Measurements from ENCODE around the gene ETFA. TPM values are rescaled to one million over a fixed set of nuclear protein-coding genes. Genes with fewer than 3 reads are reported as not detected.

Gene ETFA
- polyA plus RNA-seq, 3 donors from 2014 or later: 146 to 157 (median 157) TPM

DNA sequence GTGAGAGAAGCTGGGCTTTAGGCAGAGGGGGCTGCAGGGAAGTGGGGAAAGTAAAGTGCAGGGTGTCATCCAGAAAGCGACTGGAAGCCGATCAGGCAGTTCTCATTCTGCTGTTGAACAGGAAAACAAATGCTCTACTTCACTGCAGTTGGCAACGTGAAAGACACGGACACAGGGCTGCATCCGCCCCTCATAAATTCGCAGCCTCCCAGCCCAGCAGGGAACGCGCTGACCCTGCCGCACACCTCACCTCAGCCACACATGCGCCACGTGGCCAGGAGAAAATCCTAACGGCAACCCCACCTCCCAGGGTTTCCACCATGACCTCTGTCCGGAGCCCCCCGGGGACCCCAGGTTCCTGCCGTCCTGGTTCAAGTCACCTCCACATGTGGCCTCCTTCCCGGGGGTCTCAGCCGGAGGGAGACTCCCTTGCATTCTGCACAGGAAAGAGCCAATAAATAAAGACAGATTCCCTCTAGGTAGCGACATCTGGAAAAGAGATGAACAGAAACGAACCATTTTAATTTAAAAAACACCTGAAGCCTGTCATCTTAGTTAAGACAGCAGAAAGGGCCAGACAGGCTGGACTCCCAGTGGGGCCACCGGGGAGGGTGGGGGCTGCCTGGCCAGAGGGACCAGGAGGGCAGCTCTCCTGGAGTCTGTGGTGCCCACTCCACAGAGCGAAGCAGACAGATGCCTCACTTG is 132.8 kb downstream of the ETFA start:
- no peaks in the 10 kb centered on the region for H3K9me3 Mint-ChIP-seq
- no peaks in the 10 kb centered on the region for H3K36me3 Mint-ChIP-seq
- no peak overlapping the region for H3K4me3 Mint-ChIP-seq
- H3K27me3 Mint-ChIP-seq (ENCODE audit: low read depth in 3 of 3): peaks cover 0 to 13% (median 8%) of the 10 kb centered on the region in 3 donors
- no peak overlapping the region for H3K27ac Mint-ChIP-seq
- H3K4me1 Mint-ChIP-seq: no peaks in the 10 kb centered on the region
- DNase-seq: no peak

DNA sequence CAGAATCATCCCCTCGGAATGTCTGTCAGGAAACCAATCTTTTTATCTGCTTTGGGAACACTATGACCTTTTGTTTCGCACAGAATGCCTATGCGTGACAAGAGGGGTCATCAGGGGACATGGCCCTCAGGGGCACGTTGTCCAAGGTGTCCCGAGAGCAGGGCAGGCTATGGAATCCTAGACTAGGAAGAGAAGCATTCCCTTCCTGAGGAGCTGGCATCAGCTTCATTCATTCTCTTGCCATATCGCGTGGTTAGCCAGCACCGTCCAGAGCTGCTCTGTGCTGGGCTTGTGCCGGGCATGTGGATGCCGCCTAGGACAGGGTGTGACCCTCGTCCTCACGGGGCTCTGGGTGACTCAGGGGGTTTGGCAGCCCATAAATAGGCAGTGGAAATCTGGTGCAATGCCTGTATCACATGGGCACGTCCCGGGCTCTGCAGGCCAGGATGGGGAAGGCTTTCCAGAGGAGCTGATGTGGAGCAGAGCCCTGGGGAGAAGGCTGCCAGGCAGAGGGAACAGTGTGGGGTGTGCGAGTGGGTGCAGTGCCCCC is 133.7 kb downstream of the ETFA start:
- no peaks in the 10 kb centered on the region for H3K4me1 Mint-ChIP-seq

DNA sequence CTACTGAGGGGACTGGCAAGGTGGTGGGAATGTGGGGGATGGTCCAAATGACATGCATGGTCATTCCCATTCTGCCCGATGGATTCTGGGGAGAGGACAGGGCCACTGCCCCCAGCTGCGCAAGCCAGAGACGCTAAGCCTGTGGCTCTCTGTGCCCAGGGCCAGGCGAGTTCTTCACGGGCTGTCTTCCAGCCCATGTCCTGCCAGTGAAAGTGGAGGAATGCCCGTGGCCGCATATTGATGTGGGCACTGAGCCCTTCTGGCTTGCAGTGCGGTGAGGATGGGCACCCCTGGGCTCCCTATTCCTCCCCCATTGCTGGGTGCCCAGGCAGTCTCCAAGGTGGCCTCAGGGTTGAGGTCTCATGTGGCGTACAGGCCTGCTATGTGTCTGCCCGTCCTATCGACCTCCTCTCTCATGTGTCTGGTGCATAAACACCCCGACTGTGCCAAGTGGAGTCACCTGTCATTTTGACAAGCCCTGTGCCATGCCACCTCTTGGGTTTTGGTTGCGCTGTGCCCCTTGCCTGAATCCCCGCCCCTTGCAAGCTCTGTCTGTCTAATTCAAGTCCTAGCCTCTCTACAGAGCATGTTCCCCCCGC is 134.7 kb downstream of the ETFA start:
- DNase-seq: no peak
- H3K9me3 Mint-ChIP-seq: no peaks in the 10 kb centered on the region
- no peak overlapping the region for H3K4me3 Mint-ChIP-seq
- H3K27ac Mint-ChIP-seq: no peak overlapping the region
- H3K4me1 Mint-ChIP-seq: no peaks in the 10 kb centered on the region
- H3K36me3 Mint-ChIP-seq: no peaks in the 10 kb centered on the region
- H3K27me3 Mint-ChIP-seq (ENCODE audit: low read depth in 3 of 3): peaks cover 0 to 13% (median 8%) of the 10 kb centered on the region in 3 donors

More for the DNA sequence above, 133.7 kb downstream of the ETFA start:
- H3K27me3 Mint-ChIP-seq (ENCODE audit: low read depth in 3 of 3): peaks cover 0 to 13% (median 8%) of the 10 kb centered on the region in 3 donors
- H3K9me3 Mint-ChIP-seq: no peaks in the 10 kb centered on the region
- no peaks in the 10 kb centered on the region for H3K36me3 Mint-ChIP-seq
- no peak overlapping the region for H3K4me3 Mint-ChIP-seq
- no peak for DNase-seq
- H3K27ac Mint-ChIP-seq: no peak overlapping the region

DNA sequence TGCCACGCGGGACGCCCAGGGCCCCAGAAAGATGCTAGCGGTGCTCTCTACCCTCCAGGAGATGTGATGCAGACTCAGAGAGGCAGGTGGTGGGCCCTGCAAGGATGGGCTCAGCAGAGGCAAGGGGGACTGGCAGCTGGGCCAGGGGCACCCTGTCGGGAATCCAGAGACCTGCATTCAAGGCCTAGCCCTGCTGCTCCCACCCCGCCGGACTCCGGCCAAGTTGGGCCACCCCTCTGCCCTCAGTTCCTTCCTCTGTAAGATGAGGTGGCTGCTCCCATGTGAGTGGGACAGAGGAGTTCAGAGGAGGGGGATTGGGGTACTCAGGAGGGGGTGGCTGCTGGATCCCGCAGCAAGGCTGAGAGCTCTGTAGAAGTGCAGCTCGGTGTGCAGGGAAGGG is 135.2 kb downstream of the ETFA start:
- peaks cover 0 to 10% (median 8%) of the 10 kb centered on the region in 3 donors for H3K27me3 Mint-ChIP-seq (ENCODE audit: low read depth in 3 of 3)
- H3K36me3 Mint-ChIP-seq: no peaks in the 10 kb centered on the region
- no peak overlapping the region for H3K27ac Mint-ChIP-seq
- DNase-seq: no peak
- H3K9me3 Mint-ChIP-seq: no peaks in the 10 kb centered on the region
- no peaks in the 10 kb centered on the region for H3K4me1 Mint-ChIP-seq
- H3K4me3 Mint-ChIP-seq: no peak overlapping the region

DNA sequence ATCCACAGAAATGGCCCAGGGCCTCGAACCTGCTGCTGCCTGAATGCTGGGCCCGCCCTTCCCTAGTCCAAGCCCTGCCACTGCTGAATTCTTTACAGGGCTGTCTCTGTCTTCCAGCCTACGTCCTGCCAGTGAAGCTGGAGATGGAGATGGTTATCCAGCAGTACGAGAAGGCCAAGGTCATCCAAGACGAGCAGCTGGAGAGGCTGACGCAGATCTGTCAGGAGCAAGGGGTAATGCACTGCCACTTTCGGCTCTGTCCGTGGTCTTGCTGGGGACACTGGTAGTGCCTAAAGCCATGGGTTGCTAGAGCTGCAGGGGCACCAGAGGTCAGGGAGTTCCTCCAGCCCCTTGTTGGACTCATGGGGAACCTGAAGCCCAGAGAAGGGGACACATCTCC is 135.8 kb downstream of the ETFA start:
- H3K27ac Mint-ChIP-seq: no peak overlapping the region
- no peak for DNase-seq
- H3K27me3 Mint-ChIP-seq (ENCODE audit: low read depth in 3 of 3): peaks cover 0 to 9% (median 6%) of the 10 kb centered on the region in 3 donors
- no peak overlapping the region for H3K4me3 Mint-ChIP-seq
- no peaks in the 10 kb centered on the region for H3K9me3 Mint-ChIP-seq
- no peaks in the 10 kb centered on the region for H3K4me1 Mint-ChIP-seq
- no peaks in the 10 kb centered on the region for H3K36me3 Mint-ChIP-seq

DNA sequence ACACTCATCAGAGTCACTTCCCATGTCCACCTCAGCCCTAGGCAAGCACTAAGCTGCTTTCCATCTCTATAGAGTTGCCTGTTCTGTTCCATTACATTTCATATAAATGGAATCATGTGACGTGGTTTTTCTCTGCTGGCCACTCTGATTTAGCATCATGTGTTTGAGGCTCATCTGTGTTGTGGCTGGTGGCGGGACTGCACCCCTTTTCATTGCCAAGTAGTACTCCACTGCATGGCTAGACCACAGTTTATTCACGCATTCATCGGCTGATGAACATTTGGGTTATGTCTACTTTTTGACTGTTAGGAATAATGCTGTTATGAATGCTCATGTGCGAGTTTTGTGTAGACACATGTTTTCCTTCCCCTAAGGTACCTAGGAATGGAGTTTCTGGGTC is 136.6 kb downstream of the ETFA start:
- H3K9me3 Mint-ChIP-seq: no peaks in the 10 kb centered on the region
- no peaks in the 10 kb centered on the region for H3K36me3 Mint-ChIP-seq
- DNase-seq: no peak
- no peak overlapping the region for H3K27ac Mint-ChIP-seq
- peaks cover 0 to 6% (median 5%) of the 10 kb centered on the region in 3 donors for H3K27me3 Mint-ChIP-seq (ENCODE audit: low read depth in 3 of 3)
- no peaks in the 10 kb centered on the region for H3K4me1 Mint-ChIP-seq
- no peak overlapping the region for H3K4me3 Mint-ChIP-seq

DNA sequence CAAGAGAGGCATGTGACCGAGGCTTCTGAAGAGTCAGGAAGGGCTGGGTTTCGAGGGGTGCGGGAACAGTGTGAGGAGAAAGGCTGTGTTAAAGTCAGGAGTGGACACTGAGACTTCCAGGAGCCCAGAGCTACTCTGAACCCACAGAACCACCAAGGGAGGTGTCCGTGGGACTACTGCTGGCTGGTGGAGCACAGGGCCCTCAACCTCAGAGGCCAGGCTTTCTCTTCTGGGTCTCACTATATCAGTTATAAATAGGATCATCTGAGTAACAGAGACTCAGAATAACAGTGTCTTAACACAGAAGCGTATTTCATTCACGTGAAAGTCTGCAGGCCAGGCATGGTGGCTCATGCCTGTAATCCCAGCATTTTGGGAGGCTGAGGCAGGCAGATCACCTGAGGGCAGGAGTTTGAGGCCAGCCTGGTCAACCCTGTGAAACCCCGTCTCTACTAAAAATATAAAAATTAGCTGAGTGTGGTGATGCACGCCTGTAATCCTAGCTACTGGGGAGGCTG is 137.9 kb downstream of the ETFA start:
- Mint-ChIP-seq H3K4me3 (no peak overlapping the region), H3K9me3 (no peaks in the 10 kb centered on the region), H3K36me3 (no peaks in the 10 kb centered on the region), H3K4me1 (no peaks in the 10 kb centered on the region), H3K27ac (peak overlapping the region in 1 of 6 donors; percentile 34), H3K27me3 (ENCODE audit: low read depth in 3 of 3) (peaks cover 2 to 5% (median 4%) of the 10 kb centered on the region in 3 donors)
- no peak for DNase-seq

DNA sequence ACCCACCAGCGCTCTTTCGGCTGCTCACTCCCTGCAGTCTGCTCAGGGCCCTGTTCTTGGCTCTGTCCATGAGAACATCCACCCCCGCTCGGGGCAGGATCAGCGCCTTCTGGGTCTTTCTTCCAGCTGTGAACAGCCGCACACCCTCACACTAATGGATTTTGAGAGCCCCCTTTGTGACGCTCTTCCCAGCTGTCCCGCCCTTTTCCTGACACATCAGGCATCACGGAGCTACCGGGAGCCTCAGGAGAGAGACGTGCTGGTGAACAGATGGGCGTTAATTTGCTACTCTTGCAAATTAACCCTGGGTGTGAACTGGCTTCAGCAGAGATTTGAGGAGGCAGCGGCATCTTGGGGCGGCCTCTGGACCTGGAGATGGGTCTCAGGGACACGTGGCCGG is 138.5 kb downstream of the ETFA start:
- no peak for DNase-seq
- H3K4me1 Mint-ChIP-seq: no peaks in the 10 kb centered on the region
- no peaks in the 10 kb centered on the region for H3K9me3 Mint-ChIP-seq
- no peak overlapping the region for H3K4me3 Mint-ChIP-seq
- H3K27me3 Mint-ChIP-seq (ENCODE audit: low read depth in 3 of 3): peaks cover under 1 to 4% (median 2%) of the 10 kb centered on the region in 3 donors
- H3K36me3 Mint-ChIP-seq: no peaks in the 10 kb centered on the region
- H3K27ac Mint-ChIP-seq: peak overlapping the region in 1 of 6 donors; percentile 34

DNA sequence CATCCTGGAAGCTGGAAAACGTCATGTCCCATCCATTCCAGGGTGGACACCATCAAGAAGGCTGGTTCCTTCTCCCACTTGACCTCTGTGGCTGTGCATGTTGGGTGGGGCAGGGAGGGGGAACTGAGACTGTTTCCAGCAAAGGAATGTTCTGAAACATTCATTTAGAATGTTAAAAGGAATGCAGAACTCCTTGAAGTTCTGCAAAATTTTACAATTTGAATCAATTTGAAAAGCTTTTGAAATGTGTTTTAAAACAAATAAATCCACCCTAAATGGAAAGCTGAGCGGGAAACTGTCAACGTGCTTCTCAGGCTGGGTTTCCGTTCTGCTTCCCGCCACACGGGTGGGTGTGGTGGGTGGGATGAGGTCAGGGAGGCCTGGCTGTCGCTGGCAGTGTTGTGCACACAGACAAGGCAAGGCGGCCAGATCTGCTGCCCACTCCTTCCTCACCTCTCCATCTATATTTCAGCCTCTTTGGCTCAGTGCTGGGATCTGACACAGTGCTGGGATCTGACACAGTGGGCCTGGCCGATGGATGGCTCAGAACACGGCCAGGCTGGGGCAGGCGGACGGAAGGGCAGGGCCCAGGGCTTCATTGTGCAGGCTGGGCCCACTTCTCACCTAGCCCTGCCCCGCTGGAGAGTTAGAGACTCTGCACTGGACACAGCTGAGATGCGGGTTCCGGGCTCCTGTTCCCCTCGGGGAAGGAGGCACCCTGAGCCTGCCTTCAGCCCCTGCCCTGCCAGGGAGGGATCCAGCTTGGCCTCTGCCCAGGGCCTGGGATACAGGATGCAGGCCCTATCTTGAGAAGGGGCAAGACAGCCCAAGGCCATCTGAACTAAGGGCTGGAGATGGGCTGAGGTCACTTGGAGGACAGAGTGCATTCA is 141.1 kb downstream of the ETFA start:
- no peaks in the 10 kb centered on the region for H3K9me3 Mint-ChIP-seq
- no peak overlapping the region for H3K27ac Mint-ChIP-seq
- peaks cover 0 to 2% (median 1%) of the 10 kb centered on the region in 3 donors for H3K27me3 Mint-ChIP-seq (ENCODE audit: low read depth in 3 of 3)
- H3K4me3 Mint-ChIP-seq: no peak overlapping the region
- no peaks in the 10 kb centered on the region for H3K36me3 Mint-ChIP-seq
- no peak for DNase-seq
- no peaks in the 10 kb centered on the region for H3K4me1 Mint-ChIP-seq

DNA sequence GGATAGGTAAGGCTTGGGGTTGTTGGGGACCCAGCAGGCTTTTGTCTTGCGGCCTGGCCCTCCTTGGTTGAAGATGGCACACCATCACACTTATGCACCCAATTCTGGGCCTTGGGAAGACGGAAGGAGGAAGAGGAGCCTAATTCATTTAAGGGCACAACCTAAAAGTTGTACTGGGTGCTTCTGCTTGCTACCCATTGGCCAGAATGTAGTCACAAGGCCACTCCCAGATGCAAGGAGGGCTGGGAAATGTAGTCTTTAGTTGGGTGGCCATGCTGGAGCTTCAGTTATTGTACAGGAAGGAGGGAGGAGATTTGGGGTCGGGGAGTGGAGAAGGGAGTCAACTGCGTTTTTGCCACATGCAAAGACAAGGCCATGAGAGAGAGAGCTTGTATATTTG is 142.3 kb downstream of the ETFA start:
- H3K4me1 Mint-ChIP-seq: no peaks in the 10 kb centered on the region

DNA sequence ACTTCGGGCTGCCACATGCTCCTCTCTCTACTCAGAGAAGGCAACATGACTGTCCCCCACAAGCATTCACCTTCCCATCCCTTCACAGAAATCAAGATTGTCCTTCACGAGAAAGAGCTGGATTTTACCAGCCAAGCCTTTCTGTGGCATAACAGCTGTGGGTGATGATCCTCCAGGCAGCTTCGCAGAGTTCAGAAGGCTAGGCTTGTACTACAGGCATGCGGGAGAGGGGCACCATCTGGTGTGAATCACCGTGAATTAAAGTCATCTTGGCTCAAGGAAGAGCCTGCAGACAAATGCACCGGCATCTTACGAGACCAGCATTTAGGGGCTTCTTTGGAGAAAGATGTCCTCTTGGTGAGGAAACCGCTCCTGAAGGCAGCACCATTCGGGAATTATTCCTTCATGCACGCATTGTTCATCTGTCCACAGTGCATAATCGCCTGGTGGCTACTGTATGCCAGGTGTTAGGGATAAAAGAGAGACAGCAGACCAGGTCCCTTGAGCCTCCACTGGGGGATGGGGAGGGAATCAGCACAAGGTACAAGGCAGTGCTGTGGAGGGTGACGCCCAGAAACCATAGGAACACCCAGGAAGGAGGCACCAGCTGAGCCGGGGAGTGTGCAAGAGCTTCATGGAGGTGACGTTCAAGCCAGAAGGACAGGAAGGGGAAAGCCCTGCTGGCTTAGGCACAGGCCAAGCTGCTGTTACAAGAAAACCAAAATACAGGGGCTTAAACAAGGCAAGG is 142.9 kb downstream of the ETFA start:
- DNase-seq: no peak
- Mint-ChIP-seq H3K27me3 (ENCODE audit: low read depth in 3 of 3) (peaks cover 0 to 2% (median 1%) of the 10 kb centered on the region in 3 donors), H3K9me3 (no peaks in the 10 kb centered on the region), H3K4me3 (no peak overlapping the region), H3K36me3 (no peaks in the 10 kb centered on the region), H3K27ac (no peak overlapping the region), H3K4me1 (no peaks in the 10 kb centered on the region)

More for the DNA sequence above, 142.3 kb downstream of the ETFA start:
- no peaks in the 10 kb centered on the region for H3K9me3 Mint-ChIP-seq
- H3K36me3 Mint-ChIP-seq: no peaks in the 10 kb centered on the region
- H3K27me3 Mint-ChIP-seq (ENCODE audit: low read depth in 3 of 3): peaks cover 0 to 2% (median 1%) of the 10 kb centered on the region in 3 donors
- no peak overlapping the region for H3K27ac Mint-ChIP-seq
- no peak for DNase-seq
- H3K4me3 Mint-ChIP-seq: no peak overlapping the region

DNA sequence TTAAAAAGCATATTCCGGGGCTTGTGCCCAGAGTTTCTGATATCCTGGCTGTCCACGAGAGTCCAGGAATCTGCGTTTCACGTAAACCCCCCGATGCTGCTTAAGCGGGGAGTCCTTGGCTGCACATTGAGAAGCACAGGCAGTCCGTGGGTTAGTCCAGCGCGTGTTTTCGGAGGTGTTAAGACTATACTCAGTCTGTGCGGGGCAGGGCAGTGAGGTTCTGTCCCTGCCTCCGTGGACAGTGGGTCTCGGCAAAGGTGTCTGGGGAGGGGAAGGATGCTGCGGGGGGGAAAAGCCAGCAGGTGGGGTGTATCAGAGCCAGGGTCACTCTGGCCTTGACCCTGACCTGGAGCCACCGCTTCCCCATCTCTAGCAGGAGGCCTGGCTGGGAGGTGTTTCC is 145.3 kb downstream of the ETFA start:
- Mint-ChIP-seq H3K4me3 (no peak overlapping the region), H3K27ac (no peak overlapping the region), H3K9me3 (no peaks in the 10 kb centered on the region), H3K27me3 (ENCODE audit: low read depth in 3 of 3) (peaks cover 0 to 2% (median 1%) of the 10 kb centered on the region in 3 donors), H3K36me3 (no peaks in the 10 kb centered on the region), H3K4me1 (no peaks in the 10 kb centered on the region)
- no peak for DNase-seq
